ENCODE data around the gene MAP7D1. TPM values are rescaled to one million over a fixed set of nuclear protein-coding genes. Genes with fewer than 3 reads are reported as not detected.

Gene MAP7D1
- polyA plus RNA-seq, 4 donors = 27.1 to 58.6 (median 42.6) TPM

GRCh38 chr1:36204347-36204909, 48.5 kb downstream of the MAP7D1 start:
- no peaks in the 10 kb centered on the region for H3K4me1 ChIP-seq (ENCODE audit: control insufficient read depth in 3 of 3, insufficient read depth in 2 of 3, low read depth in 1 of 3, low read length in 2 of 3)
- DNase-seq = no peak
- H3K36me3 ChIP-seq (ENCODE audit: control insufficient read depth in 3 of 3, insufficient read depth in 2 of 3, low read depth in 1 of 3, low read length in 3 of 3) = no peaks in the 10 kb centered on the region

DNA sequence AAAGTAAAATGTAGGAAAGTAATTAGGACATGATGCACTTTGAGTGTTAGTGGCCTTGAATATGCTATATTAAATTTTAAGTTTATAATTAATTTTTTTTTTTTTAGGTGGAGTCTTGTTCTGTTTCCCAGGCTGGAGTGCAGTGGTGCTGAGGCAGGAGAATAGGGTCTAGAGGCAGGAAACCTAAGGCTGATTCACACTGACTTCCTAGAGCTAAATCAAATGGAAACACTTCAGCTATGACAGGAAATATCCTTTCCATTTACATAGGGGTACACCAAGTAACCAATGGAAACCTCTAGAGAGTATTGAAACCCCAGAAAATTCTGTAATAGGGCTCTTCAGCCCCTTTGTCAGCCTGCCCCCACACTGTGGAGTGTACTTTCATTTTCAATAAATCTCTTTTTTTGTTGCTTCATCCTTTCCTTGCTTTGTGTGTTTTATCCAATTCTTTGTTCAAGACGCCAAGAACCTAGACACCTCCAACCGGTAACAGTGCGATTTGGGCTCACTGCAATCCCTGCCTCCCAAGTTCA, 50.4 kb downstream of the MAP7D1 start:
- DNase-seq (no peak), FAIRE-seq (no peak)
- no peak overlapping the region for H3K27ac ChIP-seq (ENCODE audit: low read depth in 1 of 3, low read length in 2 of 3)
- no peaks in the 10 kb centered on the region for H3K9me3 ChIP-seq (ENCODE audit: control insufficient read depth in 2 of 2, insufficient read depth in 1 of 2, low read depth in 1 of 2, low read length in 1 of 2)
- 85 to 91% (median 85%) methylated on average over 3 of the region's 3 CpGs for WGBS, 3 donors
- H3K36me3 ChIP-seq (ENCODE audit: control insufficient read depth in 3 of 3, insufficient read depth in 2 of 3, low read depth in 1 of 3, low read length in 3 of 3) = no peaks in the 10 kb centered on the region
- H3K4me3 ChIP-seq (ENCODE audit: low read depth in 1 of 3, low read length in 3 of 3) = no peak overlapping the region
- no peaks in the 10 kb centered on the region for H3K4me1 ChIP-seq (ENCODE audit: control insufficient read depth in 3 of 3, insufficient read depth in 2 of 3, low read depth in 1 of 3, low read length in 2 of 3)
- no peaks in the 10 kb centered on the region for H3K27me3 ChIP-seq (ENCODE audit: control insufficient read depth in 3 of 3, insufficient read depth in 3 of 3, low read length in 3 of 3)

More at GRCh38 chr1:36204347-36204909, 48.5 kb downstream of the MAP7D1 start:
- 79 to 82% (median 80%) methylated on average over 6 of the region's 6 CpGs for WGBS, 3 donors
- no peak overlapping the region for H3K4me3 ChIP-seq (ENCODE audit: low read depth in 1 of 3, low read length in 3 of 3)
- H3K27me3 ChIP-seq (ENCODE audit: control insufficient read depth in 3 of 3, insufficient read depth in 3 of 3, low read length in 3 of 3) = no peaks in the 10 kb centered on the region
- H3K9me3 ChIP-seq (ENCODE audit: control insufficient read depth in 2 of 2, insufficient read depth in 1 of 2, low read depth in 1 of 2, low read length in 1 of 2) = no peaks in the 10 kb centered on the region
- H3K27ac ChIP-seq (ENCODE audit: low read depth in 1 of 3, low read length in 2 of 3) = no peak overlapping the region
- no peak for FAIRE-seq

GRCh38 chr1:36207339-36207738, 51.4 kb downstream of the MAP7D1 start:
- 48 to 76% (median 65%) methylated on average over 6 of the region's 6 CpGs for WGBS, 3 donors
- Histone ChIP-seq H3K4me1 (ENCODE audit: control insufficient read depth in 3 of 3, insufficient read depth in 2 of 3, low read depth in 1 of 3, low read length in 2 of 3) (no peaks in the 10 kb centered on the region), H3K27me3 (ENCODE audit: control insufficient read depth in 3 of 3, insufficient read depth in 3 of 3, low read length in 3 of 3) (no peaks in the 10 kb centered on the region), H3K27ac (ENCODE audit: low read depth in 1 of 3, low read length in 2 of 3) (no peak overlapping the region), H3K9me3 (ENCODE audit: control insufficient read depth in 2 of 2, insufficient read depth in 1 of 2, low read depth in 1 of 2, low read length in 1 of 2) (no peaks in the 10 kb centered on the region), H3K36me3 (ENCODE audit: control insufficient read depth in 3 of 3, insufficient read depth in 2 of 3, low read depth in 1 of 3, low read length in 3 of 3) (no peaks in the 10 kb centered on the region), H3K4me3 (ENCODE audit: low read depth in 1 of 3, low read length in 3 of 3) (no peak overlapping the region)
- FAIRE-seq (no peak), DNase-seq (no peak)

- H3K36me3 ChIP-seq (ENCODE audit: control insufficient read depth in 3 of 3, insufficient read depth in 2 of 3, low read depth in 1 of 3, low read length in 3 of 3) = no peaks in the 10 kb centered on the region
- DNase-seq (no peak), FAIRE-seq (no peak)
- no peak overlapping the region for H3K27ac ChIP-seq (ENCODE audit: low read depth in 1 of 3, low read length in 2 of 3)
- H3K4me1 ChIP-seq (ENCODE audit: control insufficient read depth in 3 of 3, insufficient read depth in 2 of 3, low read depth in 1 of 3, low read length in 2 of 3) = no peaks in the 10 kb centered on the region
- no peaks in the 10 kb centered on the region for H3K27me3 ChIP-seq (ENCODE audit: control insufficient read depth in 3 of 3, insufficient read depth in 3 of 3, low read length in 3 of 3)
- no peaks in the 10 kb centered on the region for H3K9me3 ChIP-seq (ENCODE audit: control insufficient read depth in 2 of 2, insufficient read depth in 1 of 2, low read depth in 1 of 2, low read length in 1 of 2)
- no peak overlapping the region for H3K4me3 ChIP-seq (ENCODE audit: low read depth in 1 of 3, low read length in 3 of 3)
- WGBS, 3 donors = 84 to 86% (median 84%) methylated on average over 6 of the region's 6 CpGs
These were observed 53.2 kb downstream of the MAP7D1 start for GRCh38 chr1:36208978-36209703.

DNA sequence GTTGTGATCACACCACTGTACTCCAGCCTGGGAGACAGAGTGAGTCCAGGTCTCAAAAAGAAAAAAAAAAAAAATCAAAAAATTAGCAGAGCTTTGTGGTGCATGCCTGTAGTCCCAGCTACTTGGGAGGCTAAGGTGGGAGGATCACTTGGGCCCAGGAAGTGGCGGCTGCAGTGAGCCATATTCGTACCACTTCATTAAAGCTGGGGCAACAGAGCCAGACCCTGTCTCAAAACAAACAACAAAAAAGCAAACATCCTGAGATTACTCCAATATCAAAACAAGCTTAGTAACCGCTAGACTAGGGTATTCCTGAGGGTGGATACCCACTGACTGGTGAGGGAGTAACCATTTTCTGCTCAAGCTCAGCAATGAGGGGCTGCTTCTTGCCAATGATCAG, 55.3 kb downstream of the MAP7D1 start:
- Histone ChIP-seq H3K4me3 (ENCODE audit: low read depth in 1 of 3, low read length in 3 of 3) (no peak overlapping the region), H3K27ac (ENCODE audit: low read depth in 1 of 3, low read length in 2 of 3) (no peak overlapping the region), H3K27me3 (ENCODE audit: control insufficient read depth in 3 of 3, insufficient read depth in 3 of 3, low read length in 3 of 3) (no peaks in the 10 kb centered on the region), H3K9me3 (ENCODE audit: control insufficient read depth in 2 of 2, insufficient read depth in 1 of 2, low read depth in 1 of 2, low read length in 1 of 2) (no peaks in the 10 kb centered on the region), H3K4me1 (ENCODE audit: control insufficient read depth in 3 of 3, insufficient read depth in 2 of 3, low read depth in 1 of 3, low read length in 2 of 3) (no peaks in the 10 kb centered on the region), H3K36me3 (ENCODE audit: control insufficient read depth in 3 of 3, insufficient read depth in 2 of 3, low read depth in 1 of 3, low read length in 3 of 3) (no peaks in the 10 kb centered on the region)
- 96 to 97% (median 96%) methylated on average over 3 of the region's 3 CpGs for WGBS, 3 donors
- DNase-seq (no peak), FAIRE-seq (no peak)

DNA sequence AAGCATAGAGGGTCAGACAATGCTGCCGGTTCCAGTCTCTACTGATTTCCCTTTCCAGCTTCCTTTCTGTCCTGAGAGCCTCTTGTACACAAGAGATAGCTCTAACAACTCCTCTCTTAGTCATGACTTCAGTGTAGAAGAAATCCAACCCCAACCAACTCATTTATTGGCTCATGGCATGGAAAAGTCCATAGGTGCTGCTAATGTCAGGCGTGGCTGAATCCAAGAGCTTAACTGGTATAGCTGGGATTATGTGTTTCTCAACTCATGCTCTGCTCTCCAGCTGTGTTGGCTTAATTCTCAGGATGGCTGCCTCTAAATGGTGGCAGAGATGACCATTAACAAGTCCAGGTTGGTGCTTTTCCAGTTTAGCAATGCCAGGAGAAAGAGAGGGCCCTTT, 55.9 kb downstream of the MAP7D1 start:
- peak in 1 of 2 donors; percentile 39 for DNase-seq
- no peaks in the 10 kb centered on the region for H3K36me3 ChIP-seq (ENCODE audit: control insufficient read depth in 3 of 3, insufficient read depth in 2 of 3, low read depth in 1 of 3, low read length in 3 of 3)
- no peaks in the 10 kb centered on the region for H3K4me1 ChIP-seq (ENCODE audit: control insufficient read depth in 3 of 3, insufficient read depth in 2 of 3, low read depth in 1 of 3, low read length in 2 of 3)
- no peak overlapping the region for H3K27ac ChIP-seq (ENCODE audit: low read depth in 1 of 3, low read length in 2 of 3)
- FAIRE-seq = no peak
- WGBS, 3 donors = 78 to 88% (median 83%) methylated on average over 2 of the region's 2 CpGs
- H3K9me3 ChIP-seq (ENCODE audit: control insufficient read depth in 2 of 2, insufficient read depth in 1 of 2, low read depth in 1 of 2, low read length in 1 of 2) = no peaks in the 10 kb centered on the region
- H3K4me3 ChIP-seq (ENCODE audit: low read depth in 1 of 3, low read length in 3 of 3) = no peak overlapping the region
- H3K27me3 ChIP-seq (ENCODE audit: control insufficient read depth in 3 of 3, insufficient read depth in 3 of 3, low read length in 3 of 3) = no peaks in the 10 kb centered on the region

GRCh38 chr1:36212782-36213181, 56.8 kb downstream of the MAP7D1 start:
- FAIRE-seq (no peak), DNase-seq (peak in 1 of 2 donors; percentile 42)
- H3K27ac ChIP-seq (ENCODE audit: low read depth in 1 of 3, low read length in 2 of 3) = no peak overlapping the region
- 58 to 72% (median 67%) methylated on average over 2 of the region's 2 CpGs for WGBS, 3 donors
- H3K9me3 ChIP-seq (ENCODE audit: control insufficient read depth in 2 of 2, insufficient read depth in 1 of 2, low read depth in 1 of 2, low read length in 1 of 2) = no peaks in the 10 kb centered on the region
- H3K4me3 ChIP-seq (ENCODE audit: low read depth in 1 of 3, low read length in 3 of 3) = no peak overlapping the region
- H3K4me1 ChIP-seq (ENCODE audit: control insufficient read depth in 3 of 3, insufficient read depth in 2 of 3, low read depth in 1 of 3, low read length in 2 of 3) = no peaks in the 10 kb centered on the region
- no peaks in the 10 kb centered on the region for H3K36me3 ChIP-seq (ENCODE audit: control insufficient read depth in 3 of 3, insufficient read depth in 2 of 3, low read depth in 1 of 3, low read length in 3 of 3)
- no peaks in the 10 kb centered on the region for H3K27me3 ChIP-seq (ENCODE audit: control insufficient read depth in 3 of 3, insufficient read depth in 3 of 3, low read length in 3 of 3)

GRCh38 chr1:36217670-36218069, 61.7 kb downstream of the MAP7D1 start:
- 43 to 58% (median 48%) methylated on average over 2 of the region's 2 CpGs for WGBS, 3 donors
- FAIRE-seq (no peak), DNase-seq (peak in 1 of 2 donors; percentile 18)
- H3K4me1 ChIP-seq (ENCODE audit: control insufficient read depth in 3 of 3, insufficient read depth in 2 of 3, low read depth in 1 of 3, low read length in 2 of 3) = peaks cover 0 to under 1% (median 0%) of the 10 kb centered on the region in 3 donors
- no peaks in the 10 kb centered on the region for H3K9me3 ChIP-seq (ENCODE audit: control insufficient read depth in 2 of 2, insufficient read depth in 1 of 2, low read depth in 1 of 2, low read length in 1 of 2)
- no peak overlapping the region for H3K27ac ChIP-seq (ENCODE audit: low read depth in 1 of 3, low read length in 2 of 3)
- no peaks in the 10 kb centered on the region for H3K36me3 ChIP-seq (ENCODE audit: control insufficient read depth in 3 of 3, insufficient read depth in 2 of 3, low read depth in 1 of 3, low read length in 3 of 3)
- H3K27me3 ChIP-seq (ENCODE audit: control insufficient read depth in 3 of 3, insufficient read depth in 3 of 3, low read length in 3 of 3) = no peaks in the 10 kb centered on the region
- no peak overlapping the region for H3K4me3 ChIP-seq (ENCODE audit: low read depth in 1 of 3, low read length in 3 of 3)

All from small intestine (tissue), 7 donors.